HG03442 (cell line): ENCODE results near the gene BTBD1.
"Not testable (repeated sequence)": the region's sequence is repeated elsewhere in the genome, so short reads cannot be mapped to it uniquely, and the experiment has no call there.

Source experiments
- ATAC-seq: cut with Tn5 transposase; IDR thresholded peaks from one replicate; pipeline ENCODE4 v1.9.1; 2021; ENCODE audit warnings: mild to moderate bottlenecking, moderate library complexity; ENCODE audit not compliant: unreplicated experiment

Gene BTBD1

DNA sequence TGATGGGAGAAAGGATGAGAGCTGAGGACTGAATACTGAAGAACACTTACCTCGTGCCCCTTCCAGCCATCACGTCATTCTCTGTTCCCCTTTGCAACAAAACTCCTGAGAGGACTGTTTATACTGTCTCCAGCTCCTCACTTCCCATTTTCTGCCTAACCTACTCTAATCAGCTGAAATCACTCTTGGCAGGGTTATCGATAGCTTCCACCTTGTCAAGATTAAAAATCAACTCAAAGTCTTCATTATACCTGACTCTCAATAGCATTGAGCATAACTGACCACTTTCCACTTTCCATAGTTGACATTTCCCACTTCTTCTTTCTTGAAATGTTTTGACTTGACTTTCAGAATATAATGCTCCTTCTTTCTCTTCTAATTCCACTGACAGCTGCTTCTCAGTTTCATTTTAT lies 4.3 kb downstream of the BTBD1 start:
- ATAC-seq, result no peak

DNA sequence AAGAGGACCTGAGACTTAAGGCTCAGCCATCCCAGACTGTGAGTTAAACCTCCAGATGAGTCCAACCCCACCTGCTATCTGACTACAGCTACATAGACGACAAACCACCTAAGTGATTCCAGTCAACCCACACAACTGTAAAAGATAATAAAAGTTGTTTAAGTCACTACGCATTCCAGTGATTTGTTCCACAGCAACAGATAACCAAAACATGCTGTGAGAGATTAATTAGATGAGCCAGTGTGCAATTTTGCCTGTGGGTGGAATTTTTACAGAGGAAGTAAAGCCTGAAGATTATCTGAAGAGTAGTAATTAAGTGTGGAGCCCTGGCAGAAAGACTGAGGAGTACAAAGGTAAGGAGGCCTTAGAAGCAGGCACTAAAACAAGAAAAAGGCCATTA lies 5.4 kb downstream of the BTBD1 start:
- ATAC-seq, result no peak

DNA sequence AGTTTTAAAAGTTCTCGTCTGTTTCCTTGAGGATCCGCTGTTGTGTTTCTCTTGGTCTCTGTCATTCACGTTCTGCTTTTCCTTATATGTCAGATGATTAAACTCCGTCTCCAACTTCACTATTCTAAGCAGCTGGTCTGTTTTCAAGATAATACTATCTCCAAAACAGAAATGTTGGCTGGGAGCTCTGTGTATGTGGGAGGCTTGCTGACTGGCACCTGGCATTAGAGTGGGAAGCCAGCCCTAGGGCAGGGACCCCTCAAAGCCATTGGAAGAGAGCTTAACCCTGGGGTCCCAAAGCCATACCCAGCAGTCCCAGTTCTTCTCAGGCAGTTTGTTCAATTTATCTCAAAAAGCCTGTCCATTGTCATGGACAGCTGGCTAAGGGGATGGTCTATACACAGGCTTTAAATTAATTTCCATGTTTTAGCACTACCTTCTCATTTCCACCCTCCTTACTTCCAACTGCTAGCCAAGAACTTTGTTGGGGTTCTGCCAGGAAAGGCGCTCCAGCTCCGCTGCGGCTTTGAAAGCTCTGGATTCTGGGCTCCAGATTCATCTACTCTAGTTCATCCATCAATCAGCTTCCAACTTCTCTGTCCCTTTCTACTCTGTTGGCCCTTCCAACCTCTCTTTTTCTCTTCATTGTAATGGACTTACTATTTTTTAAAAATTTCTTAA lies 9.2 kb downstream of the BTBD1 start:
- no peak for ATAC-seq

DNA sequence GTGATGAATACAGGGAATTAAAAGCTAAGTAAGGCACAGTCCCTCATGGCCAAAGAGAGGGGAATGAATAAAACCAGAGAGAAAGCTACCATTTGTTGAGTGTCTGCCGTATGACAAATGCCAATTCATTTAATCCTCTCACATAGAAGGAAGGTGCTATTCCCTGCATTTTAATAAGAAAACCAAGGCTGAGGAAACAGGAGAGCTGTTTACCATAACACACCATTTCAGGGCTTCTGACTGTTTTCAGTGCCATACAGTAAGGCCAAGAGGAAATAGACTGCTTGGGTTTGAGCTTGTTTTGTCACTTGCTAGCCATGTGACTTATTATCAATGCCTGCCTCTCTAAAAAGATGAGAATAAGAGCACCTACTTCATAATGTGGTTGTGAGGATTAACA lies 10.1 kb downstream of the BTBD1 start:
- ATAC-seq, result no peak

GRCh38 chr15:83053151-83053550 lies 13.9 kb downstream of the BTBD1 start:
- ATAC-seq, result no peak

DNA sequence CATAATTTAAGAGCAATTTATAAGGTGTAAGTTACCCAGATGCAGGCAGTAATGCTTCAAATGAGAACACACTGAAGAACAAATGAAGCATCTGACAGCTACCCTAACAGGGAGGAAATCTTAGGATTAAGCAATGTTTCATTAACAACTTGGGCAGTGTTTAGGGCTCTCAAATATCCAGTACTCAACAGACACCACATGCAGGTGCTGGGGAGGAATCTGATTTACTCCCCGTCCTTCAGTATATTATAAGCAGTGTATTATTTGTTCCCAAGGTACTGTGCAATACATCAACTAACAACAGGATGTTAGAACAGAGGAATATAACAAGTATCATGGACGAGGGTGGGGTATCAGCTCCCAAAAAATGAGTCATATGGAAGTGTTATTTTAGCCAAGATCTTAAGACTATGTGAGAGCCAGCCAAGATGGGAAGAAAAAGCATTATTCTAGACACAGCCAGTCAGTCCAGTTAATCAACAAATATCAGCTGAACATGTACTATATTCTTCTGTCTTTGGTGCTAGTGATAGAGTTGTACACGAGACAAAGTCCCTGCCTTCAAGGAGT lies 20.4 kb downstream of the BTBD1 start:
- no peak for ATAC-seq

- no peak for ATAC-seq
These were observed 22.9 kb downstream of the BTBD1 start for GRCh38 chr15:83044156-83044555.

GRCh38 chr15:83039206-83039605 lies 27.8 kb downstream of the BTBD1 start:
- no peak for ATAC-seq

DNA sequence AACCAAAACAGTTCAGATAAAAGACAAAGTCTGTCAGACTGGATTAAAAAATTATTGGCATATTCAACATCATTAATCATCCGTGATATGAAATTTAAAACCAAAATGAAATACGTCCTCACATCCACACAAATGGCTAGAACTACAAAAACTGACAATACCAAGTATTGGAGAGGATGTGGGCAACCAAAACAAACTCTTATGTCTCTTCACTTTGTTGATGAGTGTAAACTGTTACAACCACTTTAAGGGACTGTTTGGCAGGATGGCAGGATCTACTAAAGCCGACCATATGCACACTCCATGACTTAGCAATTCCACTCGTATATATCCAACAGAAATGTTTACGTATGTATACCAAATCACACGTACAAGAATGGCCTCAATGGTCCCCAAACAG lies 30.8 kb downstream of the BTBD1 start:
- ATAC-seq, result no peak

- not testable (repeated sequence) for ATAC-seq
These were observed 35.8 kb downstream of the BTBD1 start for GRCh38 chr15:83031234-83031633.

GRCh38 chr15:83030021-83030420 lies 37.0 kb downstream of the BTBD1 start:
- no peak for ATAC-seq

DNA sequence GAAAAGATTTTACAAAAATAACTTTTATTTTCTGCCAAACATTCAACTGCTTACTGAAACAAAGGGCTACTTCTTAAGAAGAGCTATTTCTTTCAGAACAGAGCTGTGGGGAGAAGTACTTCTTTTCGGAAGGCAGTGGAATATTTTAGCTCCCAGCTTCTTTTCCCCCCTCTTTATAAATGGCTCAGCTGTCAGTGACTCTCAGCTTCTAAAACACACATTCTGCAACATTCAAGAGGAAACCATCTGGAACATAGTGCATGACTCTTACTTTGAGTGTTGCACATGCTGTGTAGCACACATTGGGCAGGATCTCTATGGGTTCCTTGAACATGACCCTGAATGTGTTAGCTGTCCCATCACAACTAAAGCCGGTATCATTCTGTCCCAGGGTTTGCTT lies 48.6 kb downstream of the BTBD1 start:
- no peak for ATAC-seq

DNA sequence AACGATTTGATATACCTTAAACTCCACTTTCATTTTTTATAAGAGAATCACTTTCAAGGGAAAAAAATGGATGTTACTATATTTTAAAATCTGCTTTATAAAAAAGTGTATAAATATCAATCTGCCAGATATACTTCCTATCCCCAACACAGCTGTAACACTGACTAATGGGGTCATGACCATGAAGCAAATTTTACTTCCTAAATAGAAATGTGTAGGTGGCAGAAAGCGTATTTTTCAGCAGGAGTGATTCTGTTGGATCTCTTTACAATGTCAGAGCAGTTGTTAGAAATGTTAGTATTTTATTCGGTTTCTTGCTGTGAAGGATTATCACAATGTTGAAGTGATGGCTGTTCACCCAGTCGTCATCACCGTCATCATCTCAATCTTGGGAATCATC lies 50.1 kb downstream of the BTBD1 start:
- no peak for ATAC-seq

DNA sequence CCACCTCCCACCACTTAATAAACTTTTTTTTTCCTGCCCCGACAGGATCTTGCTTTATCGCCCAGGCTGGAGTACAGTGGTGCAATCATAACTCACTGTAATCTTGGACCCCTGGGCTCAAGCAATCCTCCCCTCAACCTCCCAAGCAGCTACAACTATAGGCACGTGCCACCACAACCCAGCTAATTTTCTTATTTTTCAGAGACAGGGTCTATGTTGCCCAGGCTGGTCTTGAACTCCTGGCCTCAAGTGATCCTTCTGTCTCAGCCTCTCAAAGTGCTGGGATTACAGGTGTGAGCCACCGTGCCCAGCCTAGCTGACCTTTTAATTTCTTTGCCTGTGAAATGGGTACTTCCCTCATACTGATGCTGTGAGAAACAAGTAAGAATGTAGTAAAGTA lies 51.7 kb downstream of the BTBD1 start:
- no peak for ATAC-seq

- no peak for ATAC-seq
These were observed 52.8 kb downstream of the BTBD1 start for GRCh38 chr15:83014205-83014653.

GRCh38 chr15:83012636-83013035 lies 54.4 kb downstream of the BTBD1 start:
- no peak for ATAC-seq

DNA sequence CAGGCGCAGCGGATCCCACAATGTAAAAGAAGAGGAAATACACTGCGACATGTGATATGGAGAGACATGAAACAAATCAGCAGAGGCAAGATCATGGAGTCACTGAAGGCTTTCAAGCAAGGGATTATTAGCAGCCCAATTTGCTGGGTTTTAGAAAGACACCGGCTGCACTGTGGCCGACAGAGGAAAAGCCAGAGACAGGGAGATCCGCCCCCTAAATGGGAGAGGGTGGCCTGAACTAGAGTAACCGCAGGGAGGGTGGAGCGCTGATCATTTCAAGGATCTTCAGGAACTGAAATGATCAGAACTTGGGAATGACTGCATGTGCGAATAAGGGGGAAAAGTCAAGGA lies 55.0 kb downstream of the BTBD1 start:
- ATAC-seq, result no peak

- ATAC-seq, result peak; percentile 78
These were observed 55.6 kb downstream of the BTBD1 start, which contains the start of gene C15orf40 for GRCh38 chr15:83011271-83012075. Gene C15orf40 (minus strand): TSS chr15:83011639. CDS start chr15:83011607, 32 bp downstream.

GRCh38 chr15:83010709-83011270 lies 56.3 kb downstream of the BTBD1 start:
- ATAC-seq, result peak; percentile 57

DNA sequence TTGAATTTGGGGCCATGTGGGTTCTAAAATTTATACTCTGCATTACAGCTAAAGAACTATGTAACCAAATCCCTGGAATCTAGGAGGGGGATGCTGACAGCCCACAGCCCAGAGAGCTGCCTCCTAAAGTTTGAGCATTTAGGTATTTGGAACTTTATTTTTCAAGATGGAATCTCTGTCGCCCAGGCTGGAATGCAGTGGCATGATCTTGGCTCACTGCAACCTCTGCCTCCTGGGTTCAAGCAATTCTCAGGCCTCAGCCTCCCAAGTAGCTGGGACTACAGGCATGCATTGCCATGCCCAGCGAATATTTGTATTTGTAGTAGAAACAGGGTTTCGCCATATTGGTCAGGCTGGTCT lies 66.4 kb downstream of the BTBD1 start:
- ATAC-seq, result not testable (repeated sequence)

DNA sequence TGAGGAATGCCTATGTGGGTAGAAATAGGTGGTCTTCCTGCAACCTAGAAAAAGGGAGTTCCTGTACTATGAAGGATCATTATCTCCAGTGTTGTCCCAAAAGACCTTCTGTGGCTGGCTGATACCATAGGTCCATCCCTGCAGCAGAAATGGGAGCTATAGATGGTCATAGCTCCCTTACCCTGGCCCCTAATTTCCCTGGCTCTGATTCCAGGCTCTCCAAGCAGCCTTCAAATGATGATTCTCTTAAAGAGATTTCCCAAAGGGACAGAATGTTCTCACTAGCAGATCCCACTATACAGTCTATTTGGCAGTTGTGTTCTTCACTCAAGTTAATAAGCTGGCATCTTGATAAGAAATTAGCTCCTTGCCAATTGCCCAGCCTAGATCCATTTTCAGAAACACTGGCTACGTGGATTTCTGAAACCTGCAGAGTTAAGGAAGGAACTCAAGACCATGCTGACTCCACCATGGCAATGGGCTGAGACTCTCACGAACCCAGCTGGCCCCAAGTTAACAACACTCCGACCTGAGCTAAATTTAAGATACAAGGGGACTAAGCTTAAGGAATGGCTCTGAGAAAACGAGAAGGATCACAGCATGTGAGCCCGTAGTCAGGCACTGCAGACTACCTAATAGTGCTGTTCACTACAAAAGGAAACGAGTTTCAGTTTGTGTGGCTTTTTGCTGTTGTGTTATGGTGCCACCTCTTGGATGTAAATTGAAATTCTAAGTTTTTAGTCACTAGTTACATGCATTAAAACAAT lies 67.0 kb downstream of the BTBD1 start:
- peak; percentile 66 for ATAC-seq
